DND-41 (cell line): ENCODE data around the gene BAIAP2L1.
A peak's percentile ranks its signal among the peaks of the same experiment; 100 is the strongest.

ENCODE experiments used
- ATAC-seq: fragments of 200-7000 bp; cut with Tn5 transposase; 3 replicates; pipeline ENCODE4 v1.9.1; 2021; ENCODE audit warnings: low read depth; ENCODE audit not compliant: insufficient read depth
- DNase-seq: peaks from one replicate; pipeline ENCODE4 v3.0.0-alpha.2; 2020
- H2AFZ ChIP-seq: 2 replicates; pipeline ENCODE4 v1.6.0; 2012; ENCODE audit warnings: low read depth, low read length
- H3K27ac ChIP-seq: 2 replicates; pipeline ENCODE4 v1.5.1; 2012; ENCODE audit warnings: low read length, inconsistent platforms
- H3K27me3 ChIP-seq: fragments of 200-600 bp; sonication (generic); 2 replicates; pipeline ENCODE4 v1.6.0; 2012; ENCODE audit warnings: low read length, mild to moderate bottlenecking, inconsistent platforms; ENCODE audit not compliant: insufficient read depth, poor library complexity
- H3K36me3 ChIP-seq: 2 replicates; pipeline ENCODE4 v1.5.1; 2012; ENCODE audit warnings: low read length, inconsistent platforms; ENCODE audit not compliant: insufficient read depth
- H3K4me1 ChIP-seq: 2 replicates; pipeline ENCODE4 v1.5.1; 2012; ENCODE audit warnings: mild to moderate bottlenecking, low read length; ENCODE audit not compliant: insufficient read depth
- H3K4me2 ChIP-seq: 2 replicates; pipeline ENCODE4 v1.6.0; 2012; ENCODE audit warnings: mild to moderate bottlenecking, moderate library complexity, low read length, inconsistent platforms; ENCODE audit not compliant: insufficient read depth
- H3K4me3 ChIP-seq, 2 experiments: fragments of 200-600 bp in 1 of 2; shearing (Covaris generic) in 1 of 2; 2 replicates each; pipeline ENCODE4 v1.5.1; 2012 to 2016; ENCODE audit warnings: inconsistent platforms in 2 of 2, low read length in 2 of 2, mild to moderate bottlenecking in 2 of 2, low read depth in 1 of 2, moderate library complexity in 1 of 2
- H3K79me2 ChIP-seq: 2 replicates; pipeline ENCODE4 v1.6.0; 2012; ENCODE audit warnings: low read length, inconsistent platforms; ENCODE audit not compliant: insufficient read depth
- H3K9ac ChIP-seq: 2 replicates; pipeline ENCODE4 v1.6.0; 2012; ENCODE audit warnings: low read depth, mild to moderate bottlenecking, inconsistent platforms, low read length, moderate library complexity
- H3K9me3 ChIP-seq: 2 replicates; pipeline ENCODE4 v1.5.1; 2012; ENCODE audit warnings: low read length, moderate library complexity, mild to moderate bottlenecking, inconsistent platforms; ENCODE audit not compliant: insufficient read depth, severe bottlenecking
- H4K20me1 ChIP-seq: 2 replicates; pipeline ENCODE4 v1.6.0; 2012; ENCODE audit warnings: low read length; ENCODE audit not compliant: insufficient read depth
- EZH2 ChIP-seq: IDR thresholded peaks from 3 replicates; pipeline ENCODE4 v1.6.1; 2012; ENCODE audit warnings: borderline replicate concordance, low read depth, mild to moderate bottlenecking, moderate library complexity, low read length, inconsistent platforms; ENCODE audit not compliant: severe bottlenecking
- TF ChIP-seq, protein P1 (sequence below): IDR thresholded peaks from 2 replicates; pipeline ENCODE4 v1.5.1; 2012; ENCODE audit warnings: borderline replicate concordance, low read length, moderate library complexity, mild to moderate bottlenecking; ENCODE audit not compliant: poor library complexity, severe bottlenecking; ENCODE audit errors: extremely low read depth

BAIAP2L1 gene

DNA sequence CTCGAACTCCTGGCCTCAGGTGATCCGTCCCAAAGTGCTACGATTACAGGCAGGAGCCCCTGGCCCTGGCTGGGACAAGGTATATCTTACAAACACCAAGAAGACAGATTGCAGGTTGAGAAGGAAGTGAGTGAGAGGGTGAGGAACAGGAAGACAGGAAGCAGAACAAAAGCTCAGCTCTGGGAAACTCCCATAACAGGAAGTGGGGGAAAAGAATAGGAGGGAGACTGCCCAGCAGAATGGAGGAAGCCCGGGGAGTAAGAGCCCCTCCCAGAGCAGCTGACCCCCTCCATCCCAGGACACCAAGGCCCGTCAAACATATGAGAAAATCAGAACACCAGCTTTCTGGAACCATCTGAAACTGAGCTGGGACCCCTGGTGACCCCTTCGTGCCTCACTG, 151.8 kb downstream of the BAIAP2L1 start:
- Histone ChIP-seq H3K9me3 (no peaks in the 10 kb centered on the region), H3K79me2 (peaks cover 37% of the 10 kb centered on the region), H3K36me3 (peaks cover 4% of the 10 kb centered on the region), H4K20me1 (peaks cover 2% of the 10 kb centered on the region), H3K4me2 (no peak overlapping the region; the same call in 1 of the 2 replicates), H3K27ac (peak overlapping the region; percentile 39; the same call in 1 of the 2 replicates), H3K4me3 (no peak overlapping the region), H3K9ac (no peak overlapping the region), H3K27me3 (no peaks in the 10 kb centered on the region), H2AFZ (no peak overlapping the region), H3K4me1 (peaks cover 44% of the 10 kb centered on the region)
- TF ChIP-seq EZH2 = no peak
- TF ChIP-seq, protein P1, sequence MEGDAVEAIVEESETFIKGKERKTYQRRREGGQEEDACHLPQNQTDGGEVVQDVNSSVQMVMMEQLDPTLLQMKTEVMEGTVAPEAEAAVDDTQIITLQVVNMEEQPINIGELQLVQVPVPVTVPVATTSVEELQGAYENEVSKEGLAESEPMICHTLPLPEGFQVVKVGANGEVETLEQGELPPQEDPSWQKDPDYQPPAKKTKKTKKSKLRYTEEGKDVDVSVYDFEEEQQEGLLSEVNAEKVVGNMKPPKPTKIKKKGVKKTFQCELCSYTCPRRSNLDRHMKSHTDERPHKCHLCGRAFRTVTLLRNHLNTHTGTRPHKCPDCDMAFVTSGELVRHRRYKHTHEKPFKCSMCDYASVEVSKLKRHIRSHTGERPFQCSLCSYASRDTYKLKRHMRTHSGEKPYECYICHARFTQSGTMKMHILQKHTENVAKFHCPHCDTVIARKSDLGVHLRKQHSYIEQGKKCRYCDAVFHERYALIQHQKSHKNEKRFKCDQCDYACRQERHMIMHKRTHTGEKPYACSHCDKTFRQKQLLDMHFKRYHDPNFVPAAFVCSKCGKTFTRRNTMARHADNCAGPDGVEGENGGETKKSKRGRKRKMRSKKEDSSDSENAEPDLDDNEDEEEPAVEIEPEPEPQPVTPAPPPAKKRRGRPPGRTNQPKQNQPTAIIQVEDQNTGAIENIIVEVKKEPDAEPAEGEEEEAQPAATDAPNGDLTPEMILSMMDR = no peak
- DNase-seq (no peak), ATAC-seq (no peak)

DNA sequence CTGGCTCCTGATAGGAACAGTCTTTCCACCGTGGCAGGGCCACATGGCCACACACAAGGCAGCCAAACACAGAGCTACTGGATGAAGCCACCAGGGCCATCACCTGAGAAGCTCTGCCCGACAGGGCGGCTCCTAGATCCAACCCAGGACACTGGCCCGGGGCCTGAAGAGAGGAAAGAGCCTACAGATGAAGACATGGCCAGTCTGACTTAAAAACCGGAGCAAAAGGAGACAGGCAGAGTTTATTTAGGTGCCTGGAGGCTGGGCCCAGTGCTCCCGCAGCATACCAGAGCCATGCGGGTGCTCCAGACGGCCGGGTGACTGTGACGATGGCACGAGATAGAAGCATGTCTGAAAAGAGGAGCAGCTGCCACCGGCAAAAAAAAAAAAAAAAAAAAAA, 152.7 kb downstream of the BAIAP2L1 start:
- Histone ChIP-seq H3K36me3 (peaks cover 9% of the 10 kb centered on the region), H3K4me1 (peaks cover 40% of the 10 kb centered on the region), H3K27me3 (no peaks in the 10 kb centered on the region), H3K4me3 (no peak overlapping the region), H3K9ac (no peak overlapping the region), H3K79me2 (peaks cover 31% of the 10 kb centered on the region), H3K9me3 (no peaks in the 10 kb centered on the region), H4K20me1 (peaks cover 4% of the 10 kb centered on the region), H2AFZ (no peak overlapping the region), H3K27ac (no peak overlapping the region), H3K4me2 (no peak overlapping the region)
- ATAC-seq (no peak), DNase-seq (no peak)
- TF ChIP-seq, protein P1 = no peak
- TF ChIP-seq EZH2 = no peak

DNA sequence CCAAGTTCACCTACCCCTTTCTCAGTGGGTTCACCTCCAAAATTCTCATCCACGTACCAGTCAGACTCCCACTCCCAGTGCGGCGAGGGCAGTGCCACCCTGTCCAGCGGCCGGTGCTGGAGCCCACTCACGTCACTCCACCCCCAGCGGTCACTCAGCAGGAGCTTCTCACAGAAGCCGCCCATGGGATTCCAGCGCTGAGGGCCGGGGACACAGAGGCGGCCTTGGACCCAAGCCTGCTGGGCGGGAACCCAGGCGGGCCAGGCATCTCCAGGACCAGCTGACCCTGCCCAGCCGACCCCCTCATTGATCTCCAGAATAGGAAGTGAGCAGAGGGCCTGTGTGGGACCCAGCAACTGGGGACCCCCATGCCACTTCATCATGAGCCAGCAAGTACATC, 156.0 kb downstream of the BAIAP2L1 start:
- Histone ChIP-seq H3K36me3 (peaks cover 21% of the 10 kb centered on the region), H3K4me1 (peaks cover 12% of the 10 kb centered on the region), H3K27me3 (no peaks in the 10 kb centered on the region), H4K20me1 (peaks cover 4% of the 10 kb centered on the region), H3K9me3 (no peaks in the 10 kb centered on the region), H3K79me2 (peaks cover 4% of the 10 kb centered on the region; the same call in 1 of the 2 replicates), H3K4me3 (no peak overlapping the region), H2AFZ (no peak overlapping the region), H3K27ac (no peak overlapping the region), H3K9ac (no peak overlapping the region), H3K4me2 (no peak overlapping the region)
- ATAC-seq = no peak
- no peak for DNase-seq
- TF ChIP-seq, protein P1 = no peak
- no peak for TF ChIP-seq EZH2

DNA sequence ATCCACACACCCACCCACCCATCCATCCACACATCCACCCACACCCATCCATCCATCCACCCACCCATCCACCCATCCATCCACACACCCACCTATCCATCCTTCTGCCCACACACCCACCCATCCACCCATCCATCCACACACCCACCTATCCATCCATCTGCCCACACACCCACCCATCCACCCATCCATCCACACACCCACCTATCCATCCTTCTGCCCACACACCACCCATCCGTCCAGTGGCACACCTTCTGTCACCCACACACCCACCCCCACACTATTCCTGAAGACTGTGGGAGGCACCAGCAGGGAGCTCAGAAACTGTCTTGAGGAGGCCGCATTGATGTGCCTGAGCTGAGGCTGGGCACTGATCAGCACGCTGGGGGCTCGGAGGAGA, 158.0 kb downstream of the BAIAP2L1 start:
- Histone ChIP-seq H4K20me1 (peaks cover 4% of the 10 kb centered on the region), H3K4me1 (no peaks in the 10 kb centered on the region), H3K79me2 (no peaks in the 10 kb centered on the region), H3K9me3 (no peaks in the 10 kb centered on the region), H3K27me3 (no peaks in the 10 kb centered on the region), H3K4me3 (no peak overlapping the region), H2AFZ (no peak overlapping the region), H3K36me3 (peaks cover 29% of the 10 kb centered on the region), H3K27ac (no peak overlapping the region), H3K9ac (no peak overlapping the region), H3K4me2 (no peak overlapping the region)
- DNase-seq (no peak), ATAC-seq (no peak)
- TF ChIP-seq, protein P1 = no peak
- TF ChIP-seq EZH2 = no peak
